H1 (cell line): ENCODE measurements around the gene CALD1. TPM values are rescaled to one million over a fixed set of nuclear protein-coding genes. Genes with fewer than 3 reads are reported as not detected.

Experiments used
- CTCF ChIA-PET: fragments of 300-600 bp; sonication (Branson Sonifier 250); formaldehyde crosslinking; loops from one replicate; lab custom pipeline; 2021; ENCODE audit not compliant: partially characterized antibody; lab: Charles Lee
- POLR2A ChIA-PET: fragments of 300-600 bp; sonication (Branson Sonifier 250); formaldehyde crosslinking; loops from one replicate; lab custom pipeline; 2021; ENCODE audit warnings: inconsistent platforms; ENCODE audit not compliant: partially characterized antibody; lab: Charles Lee
- DNase-seq, 2 experiments: peaks; one replicate each; pipeline versions ENCODE4 v3.0.0 to v3.0.0-alpha.2; 2010 to 2022; ENCODE audit warnings: low spot score in 2 of 2, low read depth in 1 of 2, mixed read lengths in 1 of 2
- FAIRE-seq: peaks from 2 replicates; lab custom pipeline; 2011; peaks lifted over from hg19 to GRCh38; lab: Jason Lieb, UNC
- H2AFZ ChIP-seq: 2 replicates; pipeline ENCODE4 v1.8.1; 2012; ENCODE audit warnings: low read length, inconsistent platforms
- H2AK5ac ChIP-seq: 2 replicates; pipeline ENCODE4 v1.6.1; 2013; ENCODE audit warnings: low read depth, low read length
- H2BK120ac ChIP-seq: replicated peaks from 2 replicates; pipeline ENCODE3; 2013; ENCODE audit warnings: low read depth, low read length, inconsistent platforms
- H2BK12ac ChIP-seq: 2 replicates; pipeline ENCODE4 v1.6.1; 2013; ENCODE audit warnings: low read depth, low read length
- H2BK15ac ChIP-seq: 2 replicates; pipeline ENCODE4 v1.6.1; 2013; ENCODE audit warnings: low read length
- H2BK20ac ChIP-seq: 2 replicates; pipeline ENCODE4 v1.6.1; 2013; ENCODE audit warnings: low read length
- H2BK5ac ChIP-seq: 2 replicates; pipeline ENCODE4 v1.6.1; 2013; ENCODE audit warnings: low read depth, low read length
- H3K14ac ChIP-seq: 2 replicates; pipeline ENCODE4 v1.6.1; 2013; ENCODE audit warnings: inconsistent platforms; ENCODE audit not compliant: insufficient read length
- H3K18ac ChIP-seq: 2 replicates; pipeline ENCODE4 v1.6.1; 2013; ENCODE audit warnings: low read length; ENCODE audit errors: extremely low read depth
- H3K23ac ChIP-seq: 2 replicates; pipeline ENCODE4 v1.6.1; 2013; ENCODE audit warnings: inconsistent platforms; ENCODE audit not compliant: insufficient read length
- H3K23me2 ChIP-seq: 2 replicates; pipeline ENCODE4 v1.6.1; 2013; ENCODE audit warnings: low read depth, low read length
- H3K27ac ChIP-seq: 2 replicates; pipeline ENCODE4 v1.6.1; 2011; ENCODE audit warnings: low read depth, low read length, inconsistent platforms
- H3K27me3 ChIP-seq, 4 experiments: replicated peaks in 1 of 4; 1 replicate in 1 of 4; 2 replicates in 3 of 4; pipeline versions ENCODE4 v1.6.1 to v1.8.1; 2011 to 2013; ENCODE audit warnings: low read length in 3 of 4, mild to moderate bottlenecking in 3 of 4, inconsistent platforms in 2 of 4, mixed read lengths in 2 of 4, moderate library complexity in 1 of 4; ENCODE audit not compliant: control insufficient read depth in 3 of 4, insufficient read depth in 3 of 4; ENCODE audit errors: extremely low read depth in 1 of 4
- H3K36me3 ChIP-seq, 4 experiments: 2 replicates each; pipeline versions ENCODE4 v1.6.1 to v1.8.1; 2011 to 2013; ENCODE audit warnings: mild to moderate bottlenecking in 4 of 4, low read length in 3 of 4, moderate library complexity in 2 of 4, control low read depth in 1 of 4, inconsistent platforms in 1 of 4; ENCODE audit not compliant: insufficient read depth in 4 of 4, control insufficient read depth in 2 of 4
- H3K4ac ChIP-seq: replicated peaks from 2 replicates; pipeline ENCODE3; 2013; ENCODE audit warnings: low read length, low read depth, mixed read lengths, inconsistent platforms; ENCODE audit not compliant: insufficient read length
- H3K4me1 ChIP-seq, 4 experiments: replicated peaks in 1 of 4; 1 replicate in 1 of 4; 2 replicates in 3 of 4; pipeline versions ENCODE4 v1.6.1 to v1.8.1; 2011 to 2013; ENCODE audit warnings: low read length in 3 of 4, inconsistent platforms in 2 of 4, mixed read lengths in 1 of 4; ENCODE audit not compliant: insufficient read depth in 4 of 4, control insufficient read depth in 3 of 4
- H3K4me2 ChIP-seq, 2 experiments: 2 replicates each; pipeline versions ENCODE4 v1.6.1 to v1.8.1; 2011 to 2013; ENCODE audit warnings: low read depth in 2 of 2, low read length in 2 of 2, control low read depth in 1 of 2, inconsistent platforms in 1 of 2, mild to moderate bottlenecking in 1 of 2; ENCODE audit not compliant: insufficient read depth in 1 of 2
- H3K4me3 ChIP-seq, 4 experiments: fragments of 200-600, 300-600 bp in 1 of 4; sonication (generic), shearing (Covaris generic), sonication (Bioruptor Twin) in 1 of 4; 2 replicates each; pipeline versions ENCODE4 v1.5.1 to v1.8.1; 2011 to 2016; ENCODE audit warnings: low read length in 4 of 4, low read depth in 3 of 4, control low read depth in 2 of 4, inconsistent platforms in 2 of 4, mild to moderate bottlenecking in 2 of 4, mixed read lengths in 1 of 4, moderate library complexity in 1 of 4; ENCODE audit not compliant: insufficient read depth in 2 of 4; ENCODE audit errors: extremely low read depth in 1 of 4
- H3K56ac ChIP-seq: replicated peaks from 2 replicates; pipeline ENCODE3; 2013; ENCODE audit warnings: low read depth, mild to moderate bottlenecking, mixed read lengths, low read length, inconsistent platforms; ENCODE audit not compliant: insufficient read length
- H3K79me1 ChIP-seq: 2 replicates; pipeline ENCODE4 v1.6.1; 2013; ENCODE audit warnings: low read depth, low read length, control low read depth
- H3K79me2 ChIP-seq, 2 experiments: 2 replicates each; pipeline versions ENCODE4 v1.6.1 to v1.8.1; 2012 to 2013; ENCODE audit warnings: low read length in 2 of 2, mild to moderate bottlenecking in 2 of 2, inconsistent platforms in 1 of 2; ENCODE audit not compliant: insufficient read depth in 2 of 2, control insufficient read depth in 1 of 2
- H3K9ac ChIP-seq, 4 experiments: replicated peaks in 1 of 4; 1 replicate in 1 of 4; 2 replicates in 3 of 4; pipeline versions ENCODE4 v1.6.1 to v1.8.1; 2011 to 2013; ENCODE audit warnings: low read depth in 3 of 4, low read length in 3 of 4, control low read depth in 2 of 4, mild to moderate bottlenecking in 2 of 4, moderate library complexity in 2 of 4, inconsistent platforms in 1 of 4; ENCODE audit errors: extremely low read depth in 1 of 4
- H3K9me3 ChIP-seq, 2 experiments: 2 replicates each; pipeline versions ENCODE4 v1.6.1 to v1.8.1; 2012 to 2013; ENCODE audit warnings: mild to moderate bottlenecking in 2 of 2, moderate library complexity in 2 of 2, control low read depth in 1 of 2, inconsistent platforms in 1 of 2, low read depth in 1 of 2, low read length in 1 of 2, mixed read lengths in 1 of 2; ENCODE audit not compliant: insufficient read depth in 2 of 2
- H4K20me1 ChIP-seq, 2 experiments: replicated peaks in 1 of 2; 2 replicates each; pipeline versions ENCODE3 to v1.8.1; 2011 to 2013; ENCODE audit warnings: inconsistent platforms in 2 of 2, low read length in 2 of 2, mild to moderate bottlenecking in 1 of 2; ENCODE audit not compliant: insufficient read depth in 2 of 2, control insufficient read depth in 1 of 2
- H4K5ac ChIP-seq: 2 replicates; pipeline ENCODE4 v1.6.1; 2013; ENCODE audit warnings: low read length, low read depth, mixed read lengths, inconsistent platforms; ENCODE audit not compliant: insufficient read length
- H4K8ac ChIP-seq: 2 replicates; pipeline ENCODE4 v1.8.0; 2013; ENCODE audit warnings: mild to moderate bottlenecking, moderate library complexity, low read length, inconsistent platforms; ENCODE audit not compliant: insufficient read depth; ENCODE audit errors: extremely low read depth
- H4K91ac ChIP-seq: replicated peaks from 2 replicates; pipeline ENCODE3; 2013; ENCODE audit warnings: low read length, mixed read lengths, inconsistent platforms; ENCODE audit not compliant: insufficient read length
- ATF3 ChIP-seq: IDR thresholded peaks from 2 replicates; pipeline ENCODE4 v1.6.1; 2011; ENCODE audit warnings: low read depth, mild to moderate bottlenecking, low read length; ENCODE audit not compliant: insufficient read depth
- BCL11A ChIP-seq, 2 experiments: IDR thresholded peaks; one replicate each; pipeline ENCODE4 v1.6.1; 2011; ENCODE audit warnings: low read depth in 2 of 2, low read length in 2 of 2, mild to moderate bottlenecking in 2 of 2
- CHD1 ChIP-seq: IDR thresholded peaks from 2 replicates; pipeline ENCODE4 v1.6.1; 2012; ENCODE audit warnings: low read depth, low read length, improper control_type of control experiment
- E2F6 ChIP-seq: IDR thresholded peaks from 2 replicates; pipeline ENCODE4 v1.6.1; 2012; ENCODE audit warnings: inconsistent platforms
- FOSL1 ChIP-seq: IDR thresholded peaks from 2 replicates; pipeline ENCODE4 v1.6.1; 2011; ENCODE audit warnings: mild to moderate bottlenecking, low read depth, low read length, moderate library complexity; ENCODE audit not compliant: insufficient read depth
- HDAC2 ChIP-seq, 2 experiments: fragments of 300-600 bp in 1 of 2; sonication (generic) in 1 of 2; IDR thresholded peaks; 2 replicates each; pipeline ENCODE4 v1.6.1; 2011 to 2012; ENCODE audit warnings: low read depth in 2 of 2, low read length in 2 of 2, mild to moderate bottlenecking in 2 of 2, moderate library complexity in 2 of 2, borderline replicate concordance in 1 of 2, inconsistent platforms in 1 of 2
- HDAC6 ChIP-seq: IDR thresholded peaks from one replicate; pipeline ENCODE4 v1.7.1; 2012; ENCODE audit warnings: low read depth, mild to moderate bottlenecking, inconsistent platforms, low read length, moderate library complexity
- JUN ChIP-seq: IDR thresholded peaks from 2 replicates; pipeline ENCODE4 v1.6.1; 2011; ENCODE audit warnings: low read depth, mild to moderate bottlenecking, improper control_type of control experiment, low read length
- PHF8 ChIP-seq: fragments of 200-600 bp; sonication (generic); conservative IDR thresholded peaks from 2 replicates; pipeline ENCODE4 v1.7.1; 2012; ENCODE audit warnings: low read depth, mild to moderate bottlenecking, inconsistent platforms, low read length, moderate library complexity
- RAD21 ChIP-seq, 2 experiments: IDR thresholded peaks in 1 of 2; conservative IDR thresholded peaks in 1 of 2; 2 replicates each; pipeline ENCODE4 v1.6.1; 2011; ENCODE audit warnings: low read depth in 2 of 2, low read length in 2 of 2, improper control_type of control experiment in 1 of 2, inconsistent platforms in 1 of 2, mild to moderate bottlenecking in 1 of 2, moderate library complexity in 1 of 2
- ZNF274 ChIP-seq: IDR thresholded peaks from 2 replicates; pipeline ENCODE4 v1.7.0; 2012; ENCODE audit warnings: low read length, borderline replicate concordance; ENCODE audit errors: extremely low read depth
- WGBS, 2 experiments: shearing (Covaris generic) in 1 of 2; methylation state at CpG; one replicate each; pipeline versions ENCODE4 v1.1.6 to v1.1.7; 2013 to 2015; ENCODE audit warnings: low lambda C conversion rate in 2 of 2, mixed read lengths in 2 of 2, inconsistent platforms in 1 of 2, low coverage in 1 of 2, missing lambda C conversion rate in 1 of 2; ENCODE audit not compliant: insufficient replicate concordance in 2 of 2, insufficient coverage in 1 of 2, insufficient read length in 1 of 2; ENCODE audit errors: extremely low coverage in 1 of 2, missing lambda C conversion rate in 1 of 2; 5-methylcytosine and 5-hydroxymethylcytosine counted together
- polyA plus RNA-seq, 7 experiments: library from polyadenylated mRNA; depleted of rRNA in 3 of 7; stranded (reverse) in 5 of 7; unstranded in 2 of 7; fragments of >200 nt in 5 of 7; fragments of 200-250 nt in 2 of 7; gene quantifications; 1 replicate in 5 of 7; 2 replicates in 1 of 7; 4 replicates in 1 of 7; pipeline versions ENCODE4 v1.2.1 to v1.2.3, GENCODE V29; 2011 to 2013; ENCODE audit warnings: missing spikeins in 2 of 7, mixed read lengths in 2 of 7
- total RNA-seq: library from RNA; stranded (reverse); fragmentation: NEBNext Ultra II Directional; extraction: Animal tissue kit (Norgen Biotek cat#: 25700); gene quantifications from 2 replicates; pipeline ENCODE4 v1.2.1, GENCODE V29; 2021

CALD1 gene
- total and polyA plus RNA-seq, 2 of the 8 experiments (the other 6 are each of a cell fraction or from before 2014, with no cell fraction given) = 34.3 to 177 TPM

GRCh38 chr7:134827436-134827835, 48.0 kb downstream of the CALD1 start:
- H3K14ac ChIP-seq = no peak overlapping the region
- no peak for TF ChIP-seq BCL11A (IDR thresholded peaks at IDR 0.05; ENCODE audit: low read depth in 2 of 2, low read length in 2 of 2)
- TF ChIP-seq JUN = no peak
- TF ChIP-seq HDAC6 = no peak
- TF ChIP-seq ZNF274 = no peak
- TF ChIP-seq ATF3 = no peak
- TF ChIP-seq RAD21 (IDR thresholded peaks at IDR 0.05 in 1 of 2, conservative IDR thresholded peaks at IDR 0.05 in 1 of 2; ENCODE audit: low read depth in 2 of 2, low read length in 2 of 2) = no peak
- TF ChIP-seq CHD1 = no peak
- no peak for TF ChIP-seq HDAC2 (IDR thresholded peaks at IDR 0.05; ENCODE audit: borderline replicate concordance in 1 of 2, low read depth in 2 of 2, low read length in 2 of 2)
- TF ChIP-seq E2F6 = no peak
- TF ChIP-seq PHF8 = no peak
- TF ChIP-seq FOSL1 = no peak
- H3K9me3 ChIP-seq = no peaks in the 10 kb centered on the region
- no peak overlapping the region for H3K56ac ChIP-seq
- no peak overlapping the region for H2BK15ac ChIP-seq
- H2BK5ac ChIP-seq = no peak overlapping the region
- H2BK120ac ChIP-seq = no peak overlapping the region
- H3K4ac ChIP-seq = no peak overlapping the region
- no peak overlapping the region for H4K5ac ChIP-seq
- no peak overlapping the region for H4K91ac ChIP-seq
- H2AFZ ChIP-seq = no peak overlapping the region
- no peak overlapping the region for H3K4me3 ChIP-seq
- ChIA-PET CTCF (interaction anchor here (1.0 to 1.7 kb wide), 2 partner anchors 16 to 133 kb away, joined by 4 read pairs; no protein-coding TSS in a partner anchor), POLR2A (interaction anchor here (0.6 to 1.9 kb wide), 3 partner anchors 10 to 33 kb away, joined by 3 to 6 read pairs (median 5); no protein-coding TSS in a partner anchor)
- no peak overlapping the region for H2BK12ac ChIP-seq
- no peak overlapping the region for H2AK5ac ChIP-seq
- H3K4me2 ChIP-seq = no peak overlapping the region
- FAIRE-seq (no peak), DNase-seq (no peak)
- no peaks in the 10 kb centered on the region; a peak in 1 of 4 replicates for H3K79me2 ChIP-seq
- H3K18ac ChIP-seq = no peak overlapping the region
- no peaks in the 10 kb centered on the region for H4K20me1 ChIP-seq
- no peak overlapping the region for H4K8ac ChIP-seq
- H3K79me1 ChIP-seq = no peaks in the 10 kb centered on the region
- H3K4me1 ChIP-seq = no peaks in the 10 kb centered on the region
- no peak overlapping the region for H2BK20ac ChIP-seq
- no peaks in the 10 kb centered on the region for H3K36me3 ChIP-seq
- no peaks in the 10 kb centered on the region for H3K23me2 ChIP-seq
- H3K23ac ChIP-seq = no peak overlapping the region
- H3K9ac ChIP-seq = no peak overlapping the region
- no peaks in the 10 kb centered on the region for H3K27me3 ChIP-seq
- WGBS, 2 experiments = 91% methylated on average over 4 of the region's 4 CpGs; no CpG with 5 or more reads in 1 of the 2 experiments
- H3K27ac ChIP-seq = no peak overlapping the region
